ENCODE results near the gene NUS1. TPM values are rescaled to one million over a fixed set of nuclear protein-coding genes. Genes with fewer than 3 reads are reported as not detected.

NUS1 gene
- total RNA-seq, 1 experiment from 2014 or later, result 56.9 TPM

GRCh38 chr6:117729613-117730012 is 54.3 kb downstream of the NUS1 start:
- no peak overlapping the region for H2BK20ac ChIP-seq (ENCODE audit: low read depth, low read length, poor library complexity, severe bottlenecking)
- H2AFZ ChIP-seq (ENCODE audit: low read length), result no peak overlapping the region
- no peak overlapping the region for H2BK120ac ChIP-seq (ENCODE audit: low read depth, low read length, poor library complexity, severe bottlenecking)
- H3K23me2 ChIP-seq (ENCODE audit: insufficient read length, low read depth, low read length, poor library complexity, severe bottlenecking), result no peaks in the 10 kb centered on the region
- no peak overlapping the region for H4K91ac ChIP-seq (ENCODE audit: insufficient read length, low read depth, low read length)
- H3K4ac ChIP-seq (ENCODE audit: low read depth, low read length), result no peak overlapping the region
- no peaks in the 10 kb centered on the region for H3K79me2 ChIP-seq (ENCODE audit: insufficient read depth, low read length)
- H3K4me1 Mint-ChIP-seq, result no peaks in the 10 kb centered on the region
- H3K27me3 ChIP-seq (ENCODE audit: insufficient read depth, low read length), result no peaks in the 10 kb centered on the region
- H3K4me2 ChIP-seq (ENCODE audit: insufficient read depth, insufficient read length, low read length), result no peak overlapping the region
- H3K9me3 Mint-ChIP-seq, result peaks cover 0 to 3% of the 10 kb centered on the region in 2 experiments; a peak in 1 of 5 replicates
- H3K18ac ChIP-seq (ENCODE audit: insufficient read length, low read depth, low read length), result no peak overlapping the region
- no peaks in the 10 kb centered on the region for H4K20me1 ChIP-seq (ENCODE audit: control insufficient read depth, insufficient read depth, insufficient read length)
- no peaks in the 10 kb centered on the region for H3K4me1 ChIP-seq (ENCODE audit: insufficient read depth, low read length)
- no peak overlapping the region for H3T11ph ChIP-seq (ENCODE audit: low read length)
- no peaks in the 10 kb centered on the region for H3K27me3 Mint-ChIP-seq (ENCODE audit: low read depth)
- no peak overlapping the region for H3K56ac ChIP-seq (ENCODE audit: insufficient read length, low read depth, low read length)
- no peak overlapping the region for H3K27ac Mint-ChIP-seq
- H3K79me1 ChIP-seq (ENCODE audit: insufficient read depth, low read depth, low read length, poor library complexity, severe bottlenecking), result no peaks in the 10 kb centered on the region
- H3K36me3 Mint-ChIP-seq (ENCODE audit: insufficient read depth in 1 of 3, low read depth in 3 of 3), result no peaks in the 10 kb centered on the region
- no peak overlapping the region for H4K8ac ChIP-seq (replicated peaks; ENCODE audit: insufficient read length, low read depth, low read length)
- no peak overlapping the region for H3K23ac ChIP-seq (ENCODE audit: insufficient read length, low read depth, low read length)
- H2BK15ac ChIP-seq (ENCODE audit: low read depth, low read length), result no peak overlapping the region
- H3K14ac ChIP-seq (ENCODE audit: insufficient read depth, low read length), result no peak overlapping the region
- H3K9ac ChIP-seq (ENCODE audit: extremely low read depth, insufficient read length, low read length), result no peak overlapping the region
- H2AK5ac ChIP-seq (ENCODE audit: insufficient read length, low read length), result no peak overlapping the region
- H3K4me3 Mint-ChIP-seq, result no peak overlapping the region
- no peaks in the 10 kb centered on the region for H3K9me3 ChIP-seq (ENCODE audit: control insufficient read depth, low read depth, low read length)
- H4K5ac ChIP-seq (ENCODE audit: insufficient read length, low read depth, low read length), result no peak overlapping the region
- DNase-seq, result no peak
- no peak overlapping the region for H2BK5ac ChIP-seq (ENCODE audit: insufficient read length, low read length)
- H2BK12ac ChIP-seq (ENCODE audit: insufficient read length, low read depth, low read length), result no peak overlapping the region
- H3K27ac ChIP-seq (ENCODE audit: insufficient read length, low read depth, low read length), result no peak overlapping the region
- TF ChIP-seq, protein P1, sequence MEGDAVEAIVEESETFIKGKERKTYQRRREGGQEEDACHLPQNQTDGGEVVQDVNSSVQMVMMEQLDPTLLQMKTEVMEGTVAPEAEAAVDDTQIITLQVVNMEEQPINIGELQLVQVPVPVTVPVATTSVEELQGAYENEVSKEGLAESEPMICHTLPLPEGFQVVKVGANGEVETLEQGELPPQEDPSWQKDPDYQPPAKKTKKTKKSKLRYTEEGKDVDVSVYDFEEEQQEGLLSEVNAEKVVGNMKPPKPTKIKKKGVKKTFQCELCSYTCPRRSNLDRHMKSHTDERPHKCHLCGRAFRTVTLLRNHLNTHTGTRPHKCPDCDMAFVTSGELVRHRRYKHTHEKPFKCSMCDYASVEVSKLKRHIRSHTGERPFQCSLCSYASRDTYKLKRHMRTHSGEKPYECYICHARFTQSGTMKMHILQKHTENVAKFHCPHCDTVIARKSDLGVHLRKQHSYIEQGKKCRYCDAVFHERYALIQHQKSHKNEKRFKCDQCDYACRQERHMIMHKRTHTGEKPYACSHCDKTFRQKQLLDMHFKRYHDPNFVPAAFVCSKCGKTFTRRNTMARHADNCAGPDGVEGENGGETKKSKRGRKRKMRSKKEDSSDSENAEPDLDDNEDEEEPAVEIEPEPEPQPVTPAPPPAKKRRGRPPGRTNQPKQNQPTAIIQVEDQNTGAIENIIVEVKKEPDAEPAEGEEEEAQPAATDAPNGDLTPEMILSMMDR (conservative IDR thresholded peaks at IDR 0.05), result no peak
- WGBS (ENCODE audit: extremely low coverage, insufficient read length, low lambda C conversion rate), result no CpG with 5 or more reads among the region's 1 CpG

Measured in H9 (cell line).